ENCODE results near the gene QKI.

Gene QKI

DNA sequence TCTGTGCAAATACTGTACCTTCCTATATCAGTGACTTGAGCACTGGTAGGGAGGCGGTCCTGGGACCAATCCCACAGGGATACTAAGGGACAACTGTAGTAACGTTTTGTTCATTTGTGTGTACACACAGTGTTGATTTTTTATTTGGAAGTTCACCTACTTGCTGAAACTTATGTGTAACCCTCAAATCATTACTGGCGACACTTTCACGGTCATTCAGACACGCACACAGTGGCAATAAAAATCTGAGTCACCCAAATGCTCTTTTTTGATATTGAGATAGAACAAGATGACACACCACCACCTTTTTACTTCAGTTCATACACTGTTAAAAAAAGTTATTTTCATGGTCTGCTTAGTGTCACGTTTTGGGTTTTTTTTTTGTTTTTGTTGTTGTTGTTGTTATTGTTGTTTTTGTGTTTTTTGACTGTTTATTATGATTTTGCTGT, 79.8 kb downstream of the QKI start:
- H3K27ac ChIP-seq (ENCODE audit: low read length): no peak overlapping the region

DNA sequence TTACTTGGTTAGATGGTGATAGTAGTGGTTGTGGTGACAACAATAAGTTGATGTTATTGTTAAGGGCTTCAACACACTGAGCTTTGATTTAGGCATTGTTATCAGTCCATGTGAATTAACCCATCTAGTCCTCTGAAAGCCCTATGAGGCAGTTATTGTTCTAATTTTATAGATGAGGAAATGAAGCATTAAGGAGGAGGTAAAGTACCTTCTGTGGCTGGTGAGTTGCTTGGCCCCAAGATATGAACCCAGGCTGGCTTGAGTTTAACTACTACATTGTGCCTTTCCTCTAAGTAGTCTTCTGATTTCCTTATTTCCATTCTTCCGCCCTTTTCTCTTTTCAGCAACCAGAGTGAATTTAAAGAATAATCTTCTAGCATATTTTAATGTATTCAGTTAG, 81.7 kb downstream of the QKI start:
- Histone ChIP-seq H3K4me3 (ENCODE audit: low read length) (no peak overlapping the region), H3K27me3 (ENCODE audit: control insufficient read depth, insufficient read depth, low read length) (no peaks in the 10 kb centered on the region), H3K9me3 (ENCODE audit: control insufficient read depth, low read depth, low read length) (no peaks in the 10 kb centered on the region), H3K9ac (ENCODE audit: low read length) (no peak overlapping the region), H3K27ac (ENCODE audit: low read length) (no peak overlapping the region), H3K4me1 (ENCODE audit: control insufficient read depth, low read depth, low read length) (no peaks in the 10 kb centered on the region), H3K36me3 (ENCODE audit: control insufficient read depth, low read depth, low read length) (no peaks in the 10 kb centered on the region)

More for the DNA sequence above, 79.8 kb downstream of the QKI start:
- no peak overlapping the region for H3K4me3 ChIP-seq (ENCODE audit: low read length)
- H3K9ac ChIP-seq (ENCODE audit: low read length): no peak overlapping the region
- no peaks in the 10 kb centered on the region for H3K9me3 ChIP-seq (ENCODE audit: control insufficient read depth, low read depth, low read length)
- H3K36me3 ChIP-seq (ENCODE audit: control insufficient read depth, low read depth, low read length): no peaks in the 10 kb centered on the region
- no peaks in the 10 kb centered on the region for H3K27me3 ChIP-seq (ENCODE audit: control insufficient read depth, insufficient read depth, low read length)
- H3K4me1 ChIP-seq (ENCODE audit: control insufficient read depth, low read depth, low read length): peaks cover 8% of the 10 kb centered on the region

DNA sequence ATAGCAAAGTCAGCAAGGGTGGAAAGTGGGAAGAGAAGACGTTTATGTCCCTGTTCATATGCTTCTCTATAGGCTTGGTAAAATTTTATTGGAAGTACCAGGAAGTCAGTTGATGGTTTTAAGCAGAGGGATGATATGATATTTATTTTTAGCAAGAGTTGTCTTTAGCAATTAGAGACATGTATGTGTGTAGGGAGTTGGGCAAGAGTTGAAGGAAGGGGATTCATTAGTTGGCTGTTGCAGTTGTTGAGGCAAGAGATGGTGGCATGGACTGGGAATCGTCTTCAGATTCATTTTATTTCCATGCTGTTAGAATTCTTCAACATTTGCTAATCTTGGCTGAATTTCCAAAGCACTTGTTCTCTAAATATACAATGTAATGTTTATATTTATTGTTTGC, 85.6 kb downstream of the QKI start:
- H3K36me3 ChIP-seq (ENCODE audit: control insufficient read depth, low read depth, low read length): no peaks in the 10 kb centered on the region
- no peaks in the 10 kb centered on the region for H3K4me1 ChIP-seq (ENCODE audit: control insufficient read depth, low read depth, low read length)
- H3K27ac ChIP-seq (ENCODE audit: low read length): no peak overlapping the region
- no peak overlapping the region for H3K9ac ChIP-seq (ENCODE audit: low read length)
- peaks cover 8% of the 10 kb centered on the region for H3K9me3 ChIP-seq (ENCODE audit: control insufficient read depth, low read depth, low read length)
- no peaks in the 10 kb centered on the region for H3K27me3 ChIP-seq (ENCODE audit: control insufficient read depth, insufficient read depth, low read length)
- no peak overlapping the region for H3K4me3 ChIP-seq (ENCODE audit: low read length)

DNA sequence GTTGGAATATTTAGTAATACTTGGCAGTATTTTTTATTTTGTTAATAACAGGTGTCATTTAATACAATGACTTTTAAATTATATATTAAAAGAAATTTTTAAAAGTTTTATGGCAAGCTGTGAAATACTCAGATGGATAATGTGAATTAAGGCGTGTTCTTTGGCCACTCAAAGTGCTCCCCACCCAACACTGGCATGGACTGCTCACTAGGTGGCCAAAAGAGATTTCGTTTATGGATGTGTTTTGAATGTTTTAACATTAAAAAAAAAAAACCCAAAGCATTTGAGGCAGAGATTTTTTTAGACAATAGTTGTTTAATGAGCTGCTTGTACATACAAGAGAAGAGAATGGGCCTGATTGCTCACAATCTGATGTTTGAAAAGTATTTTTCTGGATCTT, 86.5 kb downstream of the QKI start:
- Histone ChIP-seq H3K9me3 (ENCODE audit: control insufficient read depth, low read depth, low read length) (peaks cover 8% of the 10 kb centered on the region), H3K4me3 (ENCODE audit: low read length) (no peak overlapping the region), H3K36me3 (ENCODE audit: control insufficient read depth, low read depth, low read length) (no peaks in the 10 kb centered on the region), H3K27ac (ENCODE audit: low read length) (no peak overlapping the region), H3K27me3 (ENCODE audit: control insufficient read depth, insufficient read depth, low read length) (no peaks in the 10 kb centered on the region), H3K9ac (ENCODE audit: low read length) (no peak overlapping the region), H3K4me1 (ENCODE audit: control insufficient read depth, low read depth, low read length) (no peaks in the 10 kb centered on the region)

DNA sequence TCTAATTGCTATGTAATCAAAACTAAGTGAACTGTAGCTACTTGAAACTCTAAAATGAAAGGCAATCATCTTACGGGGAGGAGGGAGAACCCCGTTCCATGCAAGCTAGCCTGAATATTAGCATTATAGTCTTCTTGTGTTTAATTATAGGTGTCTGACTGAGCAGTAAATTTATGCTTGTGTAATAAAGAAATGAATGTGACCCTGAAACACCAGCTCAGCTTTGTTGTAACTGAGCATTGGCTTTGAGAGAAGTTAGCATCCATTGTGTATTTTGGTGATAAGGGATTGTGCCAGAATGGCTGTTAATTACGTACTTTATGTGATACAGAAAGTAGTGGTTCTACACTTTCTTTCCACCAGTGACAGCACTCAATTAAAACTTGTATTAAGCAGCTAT, 86.9 kb downstream of the QKI start:
- Histone ChIP-seq H3K9me3 (ENCODE audit: control insufficient read depth, low read depth, low read length) (peaks cover 8% of the 10 kb centered on the region), H3K4me3 (ENCODE audit: low read length) (no peak overlapping the region), H3K9ac (ENCODE audit: low read length) (no peak overlapping the region), H3K36me3 (ENCODE audit: control insufficient read depth, low read depth, low read length) (no peaks in the 10 kb centered on the region), H3K4me1 (ENCODE audit: control insufficient read depth, low read depth, low read length) (no peaks in the 10 kb centered on the region), H3K27me3 (ENCODE audit: control insufficient read depth, insufficient read depth, low read length) (no peaks in the 10 kb centered on the region), H3K27ac (ENCODE audit: low read length) (no peak overlapping the region)

DNA sequence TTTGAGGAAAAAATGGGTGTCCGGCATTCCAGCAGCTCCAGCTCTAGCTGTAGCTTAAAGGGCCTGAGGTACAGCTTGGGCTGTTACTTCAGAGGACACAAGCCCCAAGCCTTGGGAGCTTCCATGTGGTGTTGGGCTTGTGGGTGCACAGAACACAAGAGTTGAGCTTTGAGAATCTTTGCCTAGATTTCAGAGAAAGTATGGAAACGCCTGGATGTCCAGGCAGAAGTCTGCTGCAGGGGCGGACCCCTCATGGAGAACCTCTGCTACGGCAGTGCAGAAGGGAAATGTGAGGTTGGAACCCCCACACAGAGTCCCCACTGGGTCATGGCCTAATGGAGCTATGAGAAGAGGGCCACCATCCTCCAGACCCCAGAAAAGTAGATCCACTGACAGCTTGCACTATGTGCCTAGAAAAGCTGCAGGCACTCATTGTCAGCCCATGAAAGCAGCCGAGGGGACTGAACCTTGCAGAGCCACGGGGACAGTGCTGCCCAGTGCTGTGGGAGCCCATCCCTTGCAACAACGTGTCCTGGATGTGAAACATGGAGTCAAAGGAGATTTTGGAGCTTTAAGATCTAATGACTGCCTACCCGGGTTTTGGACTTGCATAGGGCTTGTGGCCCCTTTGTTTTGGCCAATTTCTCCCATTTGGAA, 90.6 kb downstream of the QKI start:
- H3K4me1 ChIP-seq (ENCODE audit: control insufficient read depth, low read depth, low read length): no peaks in the 10 kb centered on the region
- H3K4me3 ChIP-seq (ENCODE audit: low read length): no peak overlapping the region
- no peaks in the 10 kb centered on the region for H3K36me3 ChIP-seq (ENCODE audit: control insufficient read depth, low read depth, low read length)
- no peak overlapping the region for H3K27ac ChIP-seq (ENCODE audit: low read length)
- no peaks in the 10 kb centered on the region for H3K27me3 ChIP-seq (ENCODE audit: control insufficient read depth, insufficient read depth, low read length)
- H3K9ac ChIP-seq (ENCODE audit: low read length): no peak overlapping the region
- H3K9me3 ChIP-seq (ENCODE audit: control insufficient read depth, low read depth, low read length): peaks cover 21% of the 10 kb centered on the region

DNA sequence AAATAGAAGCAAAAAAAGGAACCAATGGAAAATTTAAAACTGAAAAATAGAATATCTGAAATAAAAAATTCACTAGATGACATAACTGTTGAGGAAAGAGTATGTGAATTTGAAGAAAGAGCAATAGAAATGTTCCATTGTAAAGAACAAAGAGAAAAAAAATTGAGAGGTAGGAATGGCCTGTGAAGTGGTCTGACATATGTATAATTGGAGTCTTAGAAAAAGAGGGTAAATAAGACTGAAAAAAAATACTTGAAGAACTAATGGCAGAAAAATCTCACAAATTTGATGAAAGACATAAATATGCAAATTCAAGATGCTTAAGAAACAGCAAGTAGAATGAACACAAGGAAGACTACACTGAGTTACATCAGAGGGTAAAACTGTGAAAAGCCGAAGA, 93.4 kb downstream of the QKI start:
- Histone ChIP-seq H3K36me3 (ENCODE audit: control insufficient read depth, low read depth, low read length) (no peaks in the 10 kb centered on the region), H3K4me1 (ENCODE audit: control insufficient read depth, low read depth, low read length) (no peaks in the 10 kb centered on the region), H3K9me3 (ENCODE audit: control insufficient read depth, low read depth, low read length) (peaks cover 21% of the 10 kb centered on the region), H3K4me3 (ENCODE audit: low read length) (no peak overlapping the region), H3K27ac (ENCODE audit: low read length) (no peak overlapping the region), H3K27me3 (ENCODE audit: control insufficient read depth, insufficient read depth, low read length) (no peaks in the 10 kb centered on the region), H3K9ac (ENCODE audit: low read length) (no peak overlapping the region)

DNA sequence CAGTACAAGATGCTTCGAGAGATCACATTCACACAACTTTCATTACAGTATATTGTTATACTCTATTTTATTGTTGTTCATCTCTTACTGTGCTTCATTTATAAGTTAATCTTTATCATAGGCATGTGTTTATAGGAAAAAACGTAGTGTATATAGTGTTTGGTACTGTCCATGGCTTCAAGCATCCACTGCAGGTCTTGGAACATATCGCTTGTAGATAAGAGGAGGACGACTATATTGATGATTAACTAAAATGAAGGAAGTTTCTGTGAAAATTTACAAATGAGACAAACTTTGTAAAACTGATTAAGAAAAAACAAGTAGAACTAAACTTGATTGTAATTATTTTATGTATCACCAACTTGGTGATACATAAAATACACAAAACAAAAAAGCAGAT, 98.5 kb downstream of the QKI start:
- H3K36me3 ChIP-seq (ENCODE audit: control insufficient read depth, low read depth, low read length): no peaks in the 10 kb centered on the region
- H3K27ac ChIP-seq (ENCODE audit: low read length): no peak overlapping the region
- no peaks in the 10 kb centered on the region for H3K27me3 ChIP-seq (ENCODE audit: control insufficient read depth, insufficient read depth, low read length)
- H3K4me3 ChIP-seq (ENCODE audit: low read length): no peak overlapping the region
- H3K9me3 ChIP-seq (ENCODE audit: control insufficient read depth, low read depth, low read length): peaks cover 2% of the 10 kb centered on the region
- peaks cover 3% of the 10 kb centered on the region for H3K4me1 ChIP-seq (ENCODE audit: control insufficient read depth, low read depth, low read length)
- H3K9ac ChIP-seq (ENCODE audit: low read length): no peak overlapping the region

DNA sequence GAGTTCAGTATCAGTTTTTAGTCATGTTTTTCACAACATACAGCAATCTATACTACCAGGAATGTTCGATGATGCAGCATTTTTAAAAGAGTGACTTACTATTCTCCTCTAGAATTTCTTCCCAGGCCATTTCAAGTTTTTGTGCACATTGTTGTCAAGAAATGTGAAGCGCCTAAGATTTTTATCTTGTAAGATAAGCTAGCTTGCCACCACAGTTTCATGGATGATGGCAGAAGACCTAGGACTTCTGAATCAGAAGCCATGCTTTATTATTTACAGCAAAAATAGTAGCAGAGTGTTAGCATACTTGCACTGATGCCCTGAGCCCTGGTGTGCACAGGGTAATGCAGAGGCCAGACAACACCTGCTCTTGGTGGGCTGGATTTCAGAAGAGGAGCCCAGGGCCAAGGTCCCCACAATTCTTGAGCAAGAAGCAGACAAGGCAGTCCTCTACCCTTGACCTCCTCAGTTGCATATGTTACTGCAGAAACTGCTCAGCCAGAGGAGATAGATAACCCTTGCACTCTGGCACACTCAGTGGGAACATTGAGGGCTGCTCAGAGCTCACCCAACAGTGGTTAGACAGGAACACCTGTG, 99.2 kb downstream of the QKI start:
- peaks cover 3% of the 10 kb centered on the region for H3K4me1 ChIP-seq (ENCODE audit: control insufficient read depth, low read depth, low read length)
- H3K9ac ChIP-seq (ENCODE audit: low read length): no peak overlapping the region
- no peak overlapping the region for H3K27ac ChIP-seq (ENCODE audit: low read length)
- H3K27me3 ChIP-seq (ENCODE audit: control insufficient read depth, insufficient read depth, low read length): no peaks in the 10 kb centered on the region
- no peak overlapping the region for H3K4me3 ChIP-seq (ENCODE audit: low read length)
- no peaks in the 10 kb centered on the region for H3K36me3 ChIP-seq (ENCODE audit: control insufficient read depth, low read depth, low read length)
- H3K9me3 ChIP-seq (ENCODE audit: control insufficient read depth, low read depth, low read length): no peaks in the 10 kb centered on the region

DNA sequence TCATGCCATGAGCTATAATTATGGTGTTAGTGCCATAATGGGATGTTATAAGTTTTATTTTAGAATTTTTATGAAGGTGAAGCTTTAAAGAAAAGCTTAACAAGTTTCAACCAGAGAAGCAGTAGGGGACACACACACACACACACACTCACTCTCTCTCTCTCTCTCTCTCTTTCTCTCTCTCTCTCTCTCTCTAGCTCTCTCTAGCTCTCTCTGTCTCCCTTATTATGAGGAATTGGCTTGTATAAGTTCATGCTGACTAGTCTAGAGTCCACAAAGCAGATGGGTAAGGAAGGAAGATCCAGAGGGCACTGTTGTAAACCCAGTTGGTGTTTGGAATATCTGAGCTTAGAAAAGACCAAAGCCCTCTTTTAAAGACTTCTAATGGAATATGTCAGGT, 102.4 kb downstream of the QKI start:
- Histone ChIP-seq H3K27me3 (ENCODE audit: control insufficient read depth, insufficient read depth, low read length) (no peaks in the 10 kb centered on the region), H3K9ac (ENCODE audit: low read length) (no peak overlapping the region), H3K27ac (ENCODE audit: low read length) (no peak overlapping the region)

DNA sequence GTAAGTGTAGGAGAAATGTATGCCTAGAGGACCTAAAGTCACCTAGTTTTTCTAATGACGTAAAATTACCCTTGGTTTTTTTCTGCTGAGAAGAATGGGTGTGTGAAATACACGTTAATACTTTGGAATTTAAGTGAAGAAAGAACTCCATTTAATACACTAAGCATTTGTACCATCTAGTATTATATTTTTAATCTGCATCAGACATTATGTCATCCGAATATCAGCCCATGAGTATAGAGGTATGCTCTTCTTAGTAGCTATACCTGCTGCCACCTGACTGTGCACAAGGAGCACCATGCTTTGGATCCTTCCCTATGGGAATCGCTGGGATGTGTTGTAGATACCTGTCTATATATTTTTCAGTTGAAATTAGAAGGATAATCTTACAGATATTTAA, 106.4 kb downstream of the QKI start:
- no peaks in the 10 kb centered on the region for H3K36me3 ChIP-seq (ENCODE audit: control insufficient read depth, low read depth, low read length)
- H3K4me1 ChIP-seq (ENCODE audit: control insufficient read depth, low read depth, low read length): peaks cover 10% of the 10 kb centered on the region
- H3K9ac ChIP-seq (ENCODE audit: low read length): no peak overlapping the region
- no peaks in the 10 kb centered on the region for H3K9me3 ChIP-seq (ENCODE audit: control insufficient read depth, low read depth, low read length)
- H3K27ac ChIP-seq (ENCODE audit: low read length): no peak overlapping the region
- no peaks in the 10 kb centered on the region for H3K27me3 ChIP-seq (ENCODE audit: control insufficient read depth, insufficient read depth, low read length)
- H3K4me3 ChIP-seq (ENCODE audit: low read length): no peak overlapping the region

More for the DNA sequence above, 102.4 kb downstream of the QKI start:
- H3K9me3 ChIP-seq (ENCODE audit: control insufficient read depth, low read depth, low read length): no peaks in the 10 kb centered on the region
- peaks cover 3% of the 10 kb centered on the region for H3K4me1 ChIP-seq (ENCODE audit: control insufficient read depth, low read depth, low read length)
- no peaks in the 10 kb centered on the region for H3K36me3 ChIP-seq (ENCODE audit: control insufficient read depth, low read depth, low read length)
- no peak overlapping the region for H3K4me3 ChIP-seq (ENCODE audit: low read length)

DNA sequence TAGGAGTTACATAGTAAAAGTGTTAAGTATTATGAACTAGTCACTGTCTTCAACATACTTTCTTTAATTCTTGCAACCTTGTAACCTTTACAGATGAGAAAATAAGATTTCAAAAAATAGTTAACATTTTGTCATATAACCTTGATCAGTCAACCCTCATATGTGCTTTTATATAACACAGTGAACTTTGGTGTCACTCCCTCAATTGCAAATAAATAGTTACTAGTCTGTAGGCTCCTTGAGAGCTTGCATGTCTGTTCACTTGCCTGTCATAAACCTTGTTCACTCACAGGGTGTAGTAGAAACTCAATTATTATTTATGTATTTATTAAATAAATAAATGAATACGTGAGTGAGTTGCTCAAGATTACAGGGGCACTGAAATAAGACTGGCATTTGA, 107.5 kb downstream of the QKI start:
- no peaks in the 10 kb centered on the region for H3K36me3 ChIP-seq (ENCODE audit: control insufficient read depth, low read depth, low read length)
- H3K4me1 ChIP-seq (ENCODE audit: control insufficient read depth, low read depth, low read length): peaks cover 21% of the 10 kb centered on the region
- no peak overlapping the region for H3K27ac ChIP-seq (ENCODE audit: low read length)
- H3K9me3 ChIP-seq (ENCODE audit: control insufficient read depth, low read depth, low read length): no peaks in the 10 kb centered on the region
- H3K4me3 ChIP-seq (ENCODE audit: low read length): no peak overlapping the region
- H3K9ac ChIP-seq (ENCODE audit: low read length): no peak overlapping the region
- no peaks in the 10 kb centered on the region for H3K27me3 ChIP-seq (ENCODE audit: control insufficient read depth, insufficient read depth, low read length)

All from iPS-18a (cell line).